ENCODE measurements around the gene UNC45B.

DNA sequence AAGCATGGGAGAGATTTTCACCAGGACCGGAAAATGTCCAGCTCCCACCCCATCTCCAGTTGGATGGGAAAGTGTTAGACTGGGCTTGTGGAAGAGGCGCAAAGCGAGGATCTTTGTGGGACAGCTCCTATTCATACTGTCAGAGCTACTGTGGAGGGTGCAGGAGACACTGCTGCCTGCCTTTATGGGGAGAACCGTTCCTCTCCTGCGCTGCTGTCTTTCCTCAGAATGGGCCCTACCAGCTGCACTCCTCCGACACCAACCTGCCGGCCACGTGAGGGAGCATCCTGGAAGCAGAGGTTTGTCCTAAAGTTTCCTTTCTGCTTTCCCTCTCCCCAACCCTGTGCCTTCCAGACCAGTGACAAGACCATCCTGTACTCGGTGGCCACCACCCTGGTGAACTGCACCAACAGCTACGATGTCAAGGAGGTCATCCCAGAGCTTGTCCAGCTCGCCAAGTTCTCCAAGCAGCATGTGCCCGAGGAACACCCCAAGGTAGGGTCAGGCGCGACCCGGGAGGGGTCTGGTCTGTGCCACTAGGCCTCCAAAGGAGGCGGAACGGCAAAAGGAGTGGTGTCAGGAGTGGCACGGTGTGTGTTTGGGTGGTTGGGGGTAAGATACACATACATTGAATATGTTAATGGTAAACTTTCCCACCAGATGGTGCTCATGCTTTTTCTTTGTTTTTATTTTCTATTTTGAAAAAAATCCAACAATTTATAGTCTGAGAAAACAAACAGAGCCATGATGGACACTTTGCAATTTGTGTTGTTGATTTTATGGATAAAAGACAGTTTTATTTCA lies 23.6 kb downstream of the UNC45B start:
- TF ChIP-seq, protein P1, sequence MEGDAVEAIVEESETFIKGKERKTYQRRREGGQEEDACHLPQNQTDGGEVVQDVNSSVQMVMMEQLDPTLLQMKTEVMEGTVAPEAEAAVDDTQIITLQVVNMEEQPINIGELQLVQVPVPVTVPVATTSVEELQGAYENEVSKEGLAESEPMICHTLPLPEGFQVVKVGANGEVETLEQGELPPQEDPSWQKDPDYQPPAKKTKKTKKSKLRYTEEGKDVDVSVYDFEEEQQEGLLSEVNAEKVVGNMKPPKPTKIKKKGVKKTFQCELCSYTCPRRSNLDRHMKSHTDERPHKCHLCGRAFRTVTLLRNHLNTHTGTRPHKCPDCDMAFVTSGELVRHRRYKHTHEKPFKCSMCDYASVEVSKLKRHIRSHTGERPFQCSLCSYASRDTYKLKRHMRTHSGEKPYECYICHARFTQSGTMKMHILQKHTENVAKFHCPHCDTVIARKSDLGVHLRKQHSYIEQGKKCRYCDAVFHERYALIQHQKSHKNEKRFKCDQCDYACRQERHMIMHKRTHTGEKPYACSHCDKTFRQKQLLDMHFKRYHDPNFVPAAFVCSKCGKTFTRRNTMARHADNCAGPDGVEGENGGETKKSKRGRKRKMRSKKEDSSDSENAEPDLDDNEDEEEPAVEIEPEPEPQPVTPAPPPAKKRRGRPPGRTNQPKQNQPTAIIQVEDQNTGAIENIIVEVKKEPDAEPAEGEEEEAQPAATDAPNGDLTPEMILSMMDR (IDR thresholded peaks at IDR 0.05; ENCODE audit: extremely low read depth in 1 of 2, insufficient read depth in 1 of 2, low read depth in 1 of 2, low read length in 2 of 2) = no peak
- TF ChIP-seq POLR2AphosphoS5 (IDR thresholded peaks at IDR 0.05; ENCODE audit: insufficient read depth, low read depth, low read length) = no peak
- no peak for TF ChIP-seq EZH2 (IDR thresholded peaks at IDR 0.05; ENCODE audit: borderline replicate concordance, low read depth, low read length, severe bottlenecking)
- TF ChIP-seq GATA2 (IDR thresholded peaks at IDR 0.05; ENCODE audit: insufficient read depth, insufficient read length, low read depth, low read length) = no peak
- TF ChIP-seq FOS (IDR thresholded peaks at IDR 0.05; ENCODE audit: borderline replicate concordance, insufficient read depth, low read length) = no peak
- TF ChIP-seq POLR2A (IDR thresholded peaks at IDR 0.05; ENCODE audit: low read depth, low read length) = no peak
- TF ChIP-seq MAX (IDR thresholded peaks at IDR 0.05; ENCODE audit: insufficient read depth, insufficient read length) = no peak

All from endothelial cell of umbilical vein (primary cell).